Esophagus squamous epithelium (tissue), 5 donors: Measurements from ENCODE around the gene BAZ2B. TPM values are rescaled to one million over a fixed set of nuclear protein-coding genes. Genes with fewer than 3 reads are reported as not detected.
A peak's percentile ranks its signal among the peaks of the same experiment; 100 is the strongest.
"Not testable (repeated sequence)": the region's sequence is repeated elsewhere in the genome, so short reads cannot be mapped to it uniquely, and the experiment has no call there.

Experiments used
- DNase-seq: peaks from one replicate; lab custom pipeline; 2025; lab: John Stamatoyannopoulos, UW
- H3K27ac ChIP-seq, 4 donors: fragments of 200-600 bp; sonication (generic); one replicate each; pipeline ENCODE4 v1.5.1; 2016 to 2019; ENCODE audit warnings: mild to moderate bottlenecking in 1 of 4
- H3K27me3 ChIP-seq, 4 donors: fragments of 200-600 bp; sonication (generic); 1 replicate in 3 of 4; 2 replicates in 1 of 4; pipeline versions ENCODE4 v1.5.1 to v1.6.0; 2017 to 2021; ENCODE audit warnings: antibody characterized with exemption in 1 of 4
- H3K36me3 ChIP-seq, 3 donors: fragments of 200-600 bp; sonication (generic); one replicate each; pipeline ENCODE4 v1.5.1; 2016 to 2019
- H3K4me1 ChIP-seq, 3 donors: fragments of 200-600 bp; sonication (generic); one replicate each; pipeline ENCODE4 v1.5.1; 2017 to 2019
- H3K4me3 ChIP-seq, 4 donors: fragments of 200-600 bp; sonication (generic); 1 replicate in 3 of 4; 2 replicates in 1 of 4; pipeline ENCODE4 v1.5.1; 2016 to 2019; ENCODE audit warnings: mild to moderate bottlenecking in 2 of 4, moderate library complexity in 1 of 4
- H3K9me3 ChIP-seq, 3 donors: fragments of 200-600 bp; sonication (generic); one replicate each; pipeline ENCODE4 v1.5.1; 2016 to 2019
- POLR2A ChIP-seq, 4 donors: fragments of 450-650 bp; IDR thresholded peaks; one replicate each; pipeline ENCODE4 v1.6.1; 2017; ENCODE audit warnings: antibody characterized with exemption in 4 of 4, mild to moderate bottlenecking in 4 of 4, moderate library complexity in 3 of 4
- WGBS, 2 donors: methylation state at CpG; one replicate each; pipeline ENCODE4 v1.1.5; 2018; 5-methylcytosine and 5-hydroxymethylcytosine counted together
- intact Hi-C: fragments of 100-400 bp; cut with DNase I; formaldehyde crosslinking; loops from one replicate; pipeline ENCODE4 v1.15.0; 2022
- total RNA-seq, 4 donors: library from RNA; depleted of rRNA; stranded (reverse); fragments of >200 nt; gene quantifications; one replicate each; pipeline ENCODE4 v1.1.0, GENCODE V29; 2016
- TF ChIP-seq, protein P1 (sequence below), 6 experiments: fragments of 450-650 bp in 4 of 6; fragments of 200-600 bp in 2 of 6; sonication (generic) in 2 of 6; IDR thresholded peaks; one replicate each; pipeline ENCODE4 v1.5.1; 2016 to 2019; ENCODE audit warnings: antibody characterized with exemption in 6 of 6, mild to moderate bottlenecking in 4 of 6, moderate library complexity in 4 of 6
- donor health status: DM: yes; HTN: yes; CAD: no.

Gene BAZ2B
- total RNA-seq, 4 donors from 2014 or later, result 41.6 to 94.6 (median 54.1) TPM

DNA sequence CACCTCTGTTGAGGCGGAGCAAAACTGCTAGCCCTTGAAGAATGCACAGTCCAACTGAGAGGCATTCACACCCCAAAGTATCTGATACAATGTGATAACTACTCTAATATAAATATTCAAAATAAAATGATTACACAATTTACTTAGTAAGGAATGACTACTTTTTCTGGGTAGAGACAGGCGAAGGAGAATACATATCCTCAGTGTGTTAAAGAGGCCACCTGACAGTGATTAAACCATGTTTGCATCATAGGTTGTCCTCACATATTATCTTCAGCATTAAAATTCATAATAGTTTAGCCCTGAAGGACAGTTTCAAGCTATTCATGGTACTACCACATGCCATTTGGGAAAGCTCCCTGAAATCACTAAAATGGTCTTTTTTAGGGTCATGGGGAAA is 16.9 kb upstream of the BAZ2B start:
- Histone ChIP-seq H3K4me3 (no peak overlapping the region), H3K36me3 (no peaks in the 10 kb centered on the region), H3K9me3 (no peaks in the 10 kb centered on the region), H3K27ac (no peak overlapping the region), H3K4me1 (peaks cover 0 to 8% (median 0%) of the 10 kb centered on the region in 3 donors), H3K27me3 (no peaks in the 10 kb centered on the region)
- intact Hi-C loops, result no loop called here
- DNase-seq, result no peak
- no peak for TF ChIP-seq POLR2A (IDR thresholded peaks at IDR 0.05)
- TF ChIP-seq, protein P1, sequence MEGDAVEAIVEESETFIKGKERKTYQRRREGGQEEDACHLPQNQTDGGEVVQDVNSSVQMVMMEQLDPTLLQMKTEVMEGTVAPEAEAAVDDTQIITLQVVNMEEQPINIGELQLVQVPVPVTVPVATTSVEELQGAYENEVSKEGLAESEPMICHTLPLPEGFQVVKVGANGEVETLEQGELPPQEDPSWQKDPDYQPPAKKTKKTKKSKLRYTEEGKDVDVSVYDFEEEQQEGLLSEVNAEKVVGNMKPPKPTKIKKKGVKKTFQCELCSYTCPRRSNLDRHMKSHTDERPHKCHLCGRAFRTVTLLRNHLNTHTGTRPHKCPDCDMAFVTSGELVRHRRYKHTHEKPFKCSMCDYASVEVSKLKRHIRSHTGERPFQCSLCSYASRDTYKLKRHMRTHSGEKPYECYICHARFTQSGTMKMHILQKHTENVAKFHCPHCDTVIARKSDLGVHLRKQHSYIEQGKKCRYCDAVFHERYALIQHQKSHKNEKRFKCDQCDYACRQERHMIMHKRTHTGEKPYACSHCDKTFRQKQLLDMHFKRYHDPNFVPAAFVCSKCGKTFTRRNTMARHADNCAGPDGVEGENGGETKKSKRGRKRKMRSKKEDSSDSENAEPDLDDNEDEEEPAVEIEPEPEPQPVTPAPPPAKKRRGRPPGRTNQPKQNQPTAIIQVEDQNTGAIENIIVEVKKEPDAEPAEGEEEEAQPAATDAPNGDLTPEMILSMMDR (IDR thresholded peaks at IDR 0.05), result no peak
- 91 to 92% methylated on average over 2 of the region's 2 CpGs for WGBS, 2 donors

DNA sequence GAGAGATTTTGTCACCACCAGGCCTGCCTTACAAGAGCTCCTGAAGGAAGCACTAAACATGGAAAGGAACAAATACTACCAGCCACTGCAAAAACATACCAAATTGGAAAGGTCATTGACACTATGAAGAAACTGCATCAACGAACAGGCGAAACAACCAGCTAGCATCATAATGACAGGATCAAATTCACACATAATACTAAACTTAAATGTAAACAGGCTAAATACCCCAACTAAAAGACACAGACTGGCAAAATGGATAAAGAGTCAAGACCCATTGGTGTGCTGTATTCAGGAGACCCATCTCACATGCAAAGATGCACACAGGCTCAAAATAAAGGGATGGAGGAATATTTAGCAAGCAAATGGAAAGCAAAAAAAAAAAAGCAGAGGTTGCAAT is 9.3 kb upstream of the BAZ2B start:
- H3K36me3 ChIP-seq, DNase-seq, H3K27ac ChIP-seq, H3K4me1 ChIP-seq, H3K9me3 ChIP-seq, intact Hi-C loops, H3K27me3 ChIP-seq, H3K4me3 ChIP-seq: not testable (repeated sequence)
- 93 to 100% methylated on average over 2 of the region's 2 CpGs for WGBS, 2 donors

DNA sequence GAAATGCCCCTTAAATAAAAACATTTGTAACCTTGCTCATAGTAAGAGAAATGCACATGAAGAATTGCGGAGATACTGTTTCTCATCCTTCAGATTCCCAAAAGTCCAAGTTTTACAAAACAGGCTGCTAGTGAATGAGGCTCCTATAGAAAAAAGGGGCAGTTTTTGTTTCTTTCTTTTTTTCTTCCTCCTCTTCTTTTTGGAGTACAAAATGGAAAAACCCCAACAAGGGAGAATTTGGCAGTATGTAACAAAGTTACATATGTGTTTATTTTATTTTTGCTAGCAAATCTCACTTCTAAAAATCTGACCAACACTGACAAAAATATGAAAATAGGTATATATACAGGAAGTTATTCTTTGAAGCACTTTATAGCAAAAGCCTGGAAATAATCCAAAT is 7.1 kb upstream of the BAZ2B start:
- Histone ChIP-seq H3K9me3 (no peaks in the 10 kb centered on the region), H3K27ac (no peak overlapping the region), H3K4me1 (no peaks in the 10 kb centered on the region), H3K4me3 (no peak overlapping the region), H3K27me3 (no peaks in the 10 kb centered on the region), H3K36me3 (no peaks in the 10 kb centered on the region)
- TF ChIP-seq, protein P1 (IDR thresholded peaks at IDR 0.05), result no peak
- no peak for TF ChIP-seq POLR2A (IDR thresholded peaks at IDR 0.05)
- no peak for DNase-seq
- intact Hi-C loops, result no loop called here
- WGBS, 2 donors, result 96 to 100% methylated on average over 1 of the region's 1 CpG

DNA sequence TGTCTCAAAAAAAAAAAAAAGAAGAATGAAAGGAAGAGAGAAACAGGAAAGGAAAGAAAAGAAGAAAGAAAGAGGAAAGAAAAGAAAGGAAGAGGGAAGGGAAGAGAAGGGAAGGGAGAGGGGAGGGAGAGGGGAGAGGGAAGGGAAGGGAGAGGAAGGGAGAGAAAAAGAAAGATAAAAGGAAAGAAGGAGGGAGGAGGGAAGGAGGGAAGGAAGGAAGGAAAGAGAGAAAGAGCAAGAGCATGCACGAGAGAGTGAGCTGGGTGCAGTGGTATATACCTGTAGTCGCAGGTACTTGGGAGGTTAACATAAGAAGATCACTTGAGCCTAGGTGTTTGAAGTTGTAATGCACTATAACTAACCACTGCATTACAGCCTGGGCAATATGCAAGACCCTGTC is 6.6 kb upstream of the BAZ2B start:
- Histone ChIP-seq H3K4me1 (peaks cover 0 to 4% (median 0%) of the 10 kb centered on the region in 3 donors), H3K36me3 (no peaks in the 10 kb centered on the region), H3K4me3 (no peak overlapping the region), H3K27ac (no peak overlapping the region), H3K27me3 (no peaks in the 10 kb centered on the region), H3K9me3 (no peaks in the 10 kb centered on the region)
- TF ChIP-seq, protein P1 (IDR thresholded peaks at IDR 0.05), result no peak
- TF ChIP-seq POLR2A (IDR thresholded peaks at IDR 0.05), result no peak
- WGBS, 2 donors, result 78 to 86% methylated on average over 2 of the region's 2 CpGs
- intact Hi-C loops, result no loop called here
- DNase-seq, result no peak

DNA sequence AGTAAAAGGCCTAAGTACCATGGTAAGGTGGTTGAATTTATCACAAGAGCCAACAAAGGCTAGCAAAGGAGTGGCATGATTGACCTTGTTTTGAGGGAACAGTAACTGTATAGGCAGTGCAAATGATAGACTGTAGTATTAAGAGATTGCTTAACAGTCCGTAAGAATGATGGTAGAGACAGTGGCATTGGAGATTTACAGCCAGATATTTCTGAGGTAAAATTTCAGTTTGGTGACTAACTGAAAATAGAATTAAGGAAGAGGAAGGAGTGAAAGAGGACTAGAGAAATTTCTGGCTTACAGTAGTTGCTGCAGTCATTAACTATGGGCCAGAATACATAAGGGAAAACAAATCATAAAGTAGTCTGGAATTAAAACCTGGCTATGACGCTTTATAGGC is 4.4 kb upstream of the BAZ2B start:
- no peak for DNase-seq
- H3K27ac ChIP-seq, result no peak overlapping the region
- peaks cover 0 to 20% (median 9%) of the 10 kb centered on the region in 3 donors for H3K4me1 ChIP-seq
- TF ChIP-seq, protein P1 (IDR thresholded peaks at IDR 0.05), result no peak
- TF ChIP-seq POLR2A (IDR thresholded peaks at IDR 0.05), result no peak
- 80 to 82% methylated on average over 2 of the region's 2 CpGs for WGBS, 2 donors
- intact Hi-C loops, result no loop called here
- no peaks in the 10 kb centered on the region for H3K9me3 ChIP-seq
- no peaks in the 10 kb centered on the region for H3K36me3 ChIP-seq
- H3K4me3 ChIP-seq, result no peak overlapping the region
- H3K27me3 ChIP-seq, result no peaks in the 10 kb centered on the region

DNA sequence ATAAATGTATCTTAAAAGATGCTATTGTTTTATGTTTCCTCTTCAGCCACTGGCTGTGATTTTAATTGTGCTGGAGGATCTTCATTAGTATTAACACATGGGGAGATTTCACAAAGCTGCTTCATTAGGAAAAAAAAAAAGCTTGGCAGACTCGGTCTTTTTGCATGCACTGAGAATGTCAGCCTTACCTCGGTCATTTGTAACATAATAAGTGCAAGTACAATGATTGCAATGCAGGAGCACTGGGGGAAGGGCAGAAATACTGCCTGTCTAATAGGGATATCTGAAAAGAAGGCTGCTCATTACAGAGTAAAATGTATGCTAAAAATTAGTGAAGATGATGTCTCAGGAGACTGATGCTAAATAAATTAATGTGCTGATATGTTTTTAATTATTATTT is 1.3 kb upstream of the BAZ2B start:
- H3K4me1 ChIP-seq, result peaks cover 0 to 33% (median 9%) of the 10 kb centered on the region in 3 donors
- TF ChIP-seq, protein P1 (IDR thresholded peaks at IDR 0.05), result no peak
- TF ChIP-seq POLR2A (IDR thresholded peaks at IDR 0.05), result no peak
- H3K27ac ChIP-seq, result peak overlapping the region in 2 of 4 donors; percentile 98
- intact Hi-C loops, result no loop called here
- H3K27me3 ChIP-seq, result no peaks in the 10 kb centered on the region
- H3K4me3 ChIP-seq, result peak overlapping the region in 1 of 4 donors; percentile 82
- H3K36me3 ChIP-seq, result no peaks in the 10 kb centered on the region
- no peak for DNase-seq
- H3K9me3 ChIP-seq, result no peaks in the 10 kb centered on the region
- WGBS, 2 donors, result 8 to 20% methylated on average over 2 of the region's 2 CpGs
